RCC 7860 (cell line): ENCODE data around the gene GJB2.
"Not testable (repeated sequence)": the region's sequence is repeated elsewhere in the genome, so short reads cannot be mapped to it uniquely, and the experiment has no call there.

Experiments
- DNase-seq: peaks from one replicate; pipeline ENCODE4 v3.0.0-alpha.2; 2015; ENCODE audit warnings: low spot score
- FAIRE-seq: peaks from 2 replicates; lab custom pipeline; 2012; peaks lifted over from hg19 to GRCh38; lab: Jason Lieb, UNC

Gene GJB2

DNA sequence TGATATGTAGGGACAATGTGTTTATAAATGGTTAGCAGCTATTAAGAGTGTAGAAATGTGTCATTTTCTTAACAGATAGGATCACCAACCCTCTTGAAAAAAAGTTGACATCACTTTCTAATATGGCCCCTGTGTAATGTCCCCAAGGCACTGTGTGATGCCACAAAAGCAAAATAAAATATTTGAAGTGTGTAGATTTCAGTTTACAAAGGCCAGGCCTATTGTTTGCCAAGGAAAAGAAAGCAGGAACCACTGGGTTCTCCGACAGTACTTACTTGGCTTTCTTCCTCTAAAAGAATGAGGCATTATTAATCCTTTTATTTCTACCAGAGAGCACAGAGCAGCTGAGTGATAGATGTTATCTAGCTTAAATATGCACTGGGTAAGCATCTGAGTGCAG, 21.4 kb downstream of the GJB2 start:
- FAIRE-seq = no peak
- no peak for DNase-seq

DNA sequence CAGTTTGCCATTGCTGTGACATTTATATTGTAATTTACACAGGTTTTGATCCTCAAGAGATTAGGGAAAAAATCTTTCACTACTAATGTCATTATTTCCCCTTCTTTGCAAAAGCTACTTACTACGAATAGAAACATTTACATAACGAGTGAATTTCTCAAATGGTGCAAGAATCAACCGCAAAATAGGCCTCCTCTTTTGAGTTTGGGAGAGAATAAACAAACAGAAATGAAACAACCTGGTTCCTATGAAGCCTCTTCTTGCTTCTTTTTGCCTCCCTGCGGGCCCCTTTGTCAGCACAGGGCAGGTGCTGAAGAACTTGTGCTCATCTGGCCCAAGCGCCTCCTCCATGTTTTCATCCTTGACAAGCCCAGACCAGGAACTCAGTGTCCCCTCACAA, 21.8 kb downstream of the GJB2 start:
- DNase-seq (no peak), FAIRE-seq (no peak)

- DNase-seq (no peak), FAIRE-seq (no peak)
Measured at GRCh38 chr13:20168396-20168795, 24.3 kb downstream of the GJB2 start.

DNA sequence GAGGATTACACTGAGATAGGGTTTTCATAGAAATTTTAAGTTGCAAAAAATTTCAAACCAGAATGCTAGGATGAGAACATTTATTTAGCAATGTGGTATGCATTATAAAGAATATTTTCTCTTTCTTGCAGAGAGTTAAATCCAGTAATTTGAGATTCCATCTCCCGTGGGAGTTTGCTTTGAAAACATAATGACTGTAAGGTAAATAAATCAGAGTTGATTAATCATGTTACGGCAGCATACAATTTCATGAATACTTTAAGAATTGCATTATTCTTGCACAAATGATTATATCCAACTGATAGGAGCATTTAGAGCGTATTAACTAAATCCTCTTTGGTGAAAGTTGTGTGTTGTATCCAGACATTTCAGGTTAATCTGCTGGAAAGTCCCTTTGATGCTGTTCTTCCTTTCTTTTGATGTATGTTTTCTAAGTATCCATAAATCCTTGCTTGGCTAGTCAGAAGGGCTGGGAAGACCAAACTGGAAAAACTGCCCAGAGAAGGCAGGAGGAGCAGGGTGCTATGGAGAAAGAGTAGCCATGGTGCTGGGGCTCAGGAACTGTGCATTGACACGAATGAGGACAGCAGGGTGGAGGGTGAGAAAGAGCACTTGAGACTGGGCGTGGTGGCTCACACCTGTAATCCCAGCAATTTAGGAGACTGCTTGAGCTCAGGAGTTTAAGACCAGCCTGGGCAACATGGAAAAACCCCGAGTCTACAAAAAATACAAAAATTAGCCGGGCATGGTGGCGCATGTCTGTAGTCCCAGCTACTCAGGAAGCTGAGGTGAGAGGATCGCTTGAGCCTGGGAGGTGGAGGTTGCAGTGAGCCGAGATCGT, 27.1 kb downstream of the GJB2 start:
- DNase-seq = no peak
- no peak for FAIRE-seq

DNA sequence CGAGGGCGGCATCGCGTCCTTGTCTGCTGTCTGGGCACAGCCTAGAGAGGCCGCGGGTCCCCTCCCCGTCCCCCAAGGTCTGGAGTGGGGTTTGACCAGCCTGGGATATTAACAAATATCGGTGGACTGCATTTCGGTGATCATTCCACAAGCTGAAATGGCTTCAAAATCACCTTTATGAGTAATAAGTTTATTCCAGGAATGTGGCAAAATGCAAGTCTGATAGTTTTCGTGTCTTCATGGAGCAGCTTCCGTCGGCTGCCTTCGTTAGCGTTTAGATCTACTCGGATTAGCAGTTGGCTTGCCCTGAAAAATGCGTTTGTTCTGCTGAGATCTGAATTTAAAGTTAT, 30.8 kb downstream of the GJB2 start:
- no peak for DNase-seq

GRCh38 chr13:20161275-20161950, 31.3 kb downstream of the GJB2 start:
- no peak for FAIRE-seq
- no peak for DNase-seq

More for the DNA sequence above, 30.8 kb downstream of the GJB2 start:
- FAIRE-seq = no peak

- FAIRE-seq (no peak), DNase-seq (no peak)
Measured at GRCh38 chr13:20160306-20161274, 32.1 kb downstream of the GJB2 start, which contains the start of gene GJA3. Gene GJA3 (minus strand): TSS chr13:20161052. CDS start chr13:20143288, 17,764 bp downstream.

GRCh38 chr13:20159646-20160305, 33.0 kb downstream of the GJB2 start:
- FAIRE-seq (no peak), DNase-seq (no peak)

DNA sequence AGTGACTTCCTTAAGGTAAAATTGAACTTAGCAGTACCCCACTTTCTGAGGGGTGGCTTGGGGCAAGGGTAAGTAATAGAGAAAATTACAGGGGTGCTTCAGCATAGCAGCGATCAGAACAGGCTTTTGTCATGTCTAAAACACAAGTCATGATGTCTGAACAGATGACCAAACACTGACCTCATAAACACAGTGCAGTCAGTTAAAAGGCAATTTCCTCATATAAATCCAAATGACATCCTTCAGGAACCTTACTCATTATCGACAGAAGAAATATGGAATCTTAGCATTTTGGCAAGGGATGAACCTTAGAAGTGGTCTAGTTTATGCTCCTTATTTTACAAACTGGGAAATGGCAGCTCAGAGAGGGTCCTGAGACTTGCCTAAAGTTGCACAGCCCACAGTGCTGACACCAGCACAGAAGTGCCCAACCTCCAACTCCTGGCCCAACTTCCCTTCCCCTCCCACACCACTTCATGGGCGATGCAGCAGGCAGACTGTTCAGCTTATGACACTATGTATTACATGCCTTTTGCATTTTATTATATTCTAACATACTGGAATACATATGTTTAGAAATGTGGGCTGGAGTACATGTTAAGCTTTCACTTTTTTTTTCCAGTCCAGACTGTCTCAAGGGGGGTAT, 35.5 kb downstream of the GJB2 start:
- DNase-seq = no peak

GRCh38 chr13:20156702-20157101, 36.0 kb downstream of the GJB2 start:
- FAIRE-seq = no peak
- no peak for DNase-seq

More for the DNA sequence above, 35.5 kb downstream of the GJB2 start:
- FAIRE-seq = no peak

- DNase-seq, FAIRE-seq: not testable (repeated sequence)
Measured at GRCh38 chr13:20153290-20153689, 39.4 kb downstream of the GJB2 start.

GRCh38 chr13:20151612-20152011, 41.1 kb downstream of the GJB2 start:
- DNase-seq (no peak), FAIRE-seq (no peak)

DNA sequence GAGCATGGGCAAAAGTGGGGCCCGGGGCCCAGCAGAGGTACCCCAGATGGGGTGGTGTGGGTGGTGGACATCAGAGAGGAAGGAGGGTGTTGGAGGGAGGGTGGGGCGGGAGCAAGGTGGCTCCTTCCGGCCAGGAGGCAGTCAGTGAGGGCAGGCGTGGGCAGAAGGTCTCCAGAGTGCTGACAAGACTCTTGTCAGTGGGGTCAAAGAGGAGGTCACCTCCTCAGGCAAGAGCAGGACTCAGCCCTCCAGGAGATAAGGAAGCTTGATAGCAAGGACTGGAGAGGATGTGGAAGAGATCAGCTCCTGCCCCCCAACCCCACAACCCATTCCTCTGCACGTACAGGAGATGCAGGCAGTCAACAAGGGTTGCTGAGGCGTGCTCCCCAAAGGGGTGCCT, 41.7 kb downstream of the GJB2 start:
- no peak for DNase-seq
- no peak for FAIRE-seq

- DNase-seq (no peak), FAIRE-seq (no peak)
Measured at GRCh38 chr13:20150561-20150960, 42.2 kb downstream of the GJB2 start.

DNA sequence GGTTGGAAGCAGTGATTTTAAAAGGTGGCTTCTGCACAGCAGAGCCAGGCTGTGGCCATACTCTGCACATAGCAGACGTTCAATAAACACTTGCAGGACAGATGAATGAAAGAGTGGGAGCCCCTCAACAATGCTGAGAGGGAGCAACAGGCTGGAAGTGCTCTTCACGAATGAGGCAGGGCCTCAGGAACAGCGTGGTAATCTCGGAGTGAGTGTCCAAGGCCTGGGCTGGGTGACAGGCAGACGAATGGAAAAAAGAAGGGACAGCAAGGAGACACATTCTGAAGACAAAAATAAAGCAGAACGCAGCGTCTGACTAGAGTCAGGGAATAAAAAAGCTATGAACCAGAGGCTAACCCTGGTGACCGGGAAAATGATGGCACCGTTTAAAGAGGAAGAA, 43.0 kb downstream of the GJB2 start:
- DNase-seq = no peak
- FAIRE-seq = no peak

GRCh38 chr13:20148501-20149183, 44.1 kb downstream of the GJB2 start:
- FAIRE-seq = no peak

DNA sequence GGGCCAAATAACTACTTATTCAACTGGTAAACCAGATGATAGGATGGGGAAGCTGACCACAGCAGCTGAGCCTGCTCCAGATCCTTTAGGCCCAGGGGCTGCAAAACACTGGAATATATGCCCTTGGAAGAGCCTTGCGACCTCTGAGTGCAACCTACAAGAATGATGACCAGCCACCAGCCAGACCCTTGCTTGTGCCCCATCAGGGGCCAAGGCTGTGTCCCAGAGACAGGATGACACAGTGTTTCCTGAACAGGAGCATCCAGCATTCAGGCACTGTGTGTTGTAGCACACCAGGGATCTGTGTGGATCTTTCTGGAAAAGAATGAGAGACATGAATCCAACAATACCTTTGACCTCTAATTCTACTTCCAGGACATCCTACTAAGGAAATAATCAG, 46.4 kb downstream of the GJB2 start:
- DNase-seq = no peak
- no peak for FAIRE-seq

More at GRCh38 chr13:20148501-20149183, 44.1 kb downstream of the GJB2 start:
- no peak for DNase-seq

DNA sequence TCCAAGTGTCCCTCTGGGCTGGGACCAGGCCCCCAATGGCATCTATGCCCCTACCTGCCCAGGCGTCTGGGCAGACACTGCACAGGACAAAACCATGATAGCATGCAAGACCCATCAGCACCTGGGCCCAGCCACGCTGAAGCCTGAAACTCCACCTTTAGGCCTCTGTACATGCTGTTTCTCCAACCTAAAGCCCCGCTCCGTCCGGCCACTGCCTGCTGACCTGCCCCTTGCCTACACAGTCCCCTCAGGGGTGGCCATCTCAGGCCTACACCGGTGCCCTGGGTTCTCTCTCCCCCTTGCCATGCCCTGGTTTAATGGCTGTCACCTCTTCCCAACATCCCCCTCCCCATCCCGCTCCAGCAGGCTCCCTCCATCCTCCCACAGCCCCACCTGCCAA, 47.2 kb downstream of the GJB2 start:
- FAIRE-seq (no peak), DNase-seq (no peak)

DNA sequence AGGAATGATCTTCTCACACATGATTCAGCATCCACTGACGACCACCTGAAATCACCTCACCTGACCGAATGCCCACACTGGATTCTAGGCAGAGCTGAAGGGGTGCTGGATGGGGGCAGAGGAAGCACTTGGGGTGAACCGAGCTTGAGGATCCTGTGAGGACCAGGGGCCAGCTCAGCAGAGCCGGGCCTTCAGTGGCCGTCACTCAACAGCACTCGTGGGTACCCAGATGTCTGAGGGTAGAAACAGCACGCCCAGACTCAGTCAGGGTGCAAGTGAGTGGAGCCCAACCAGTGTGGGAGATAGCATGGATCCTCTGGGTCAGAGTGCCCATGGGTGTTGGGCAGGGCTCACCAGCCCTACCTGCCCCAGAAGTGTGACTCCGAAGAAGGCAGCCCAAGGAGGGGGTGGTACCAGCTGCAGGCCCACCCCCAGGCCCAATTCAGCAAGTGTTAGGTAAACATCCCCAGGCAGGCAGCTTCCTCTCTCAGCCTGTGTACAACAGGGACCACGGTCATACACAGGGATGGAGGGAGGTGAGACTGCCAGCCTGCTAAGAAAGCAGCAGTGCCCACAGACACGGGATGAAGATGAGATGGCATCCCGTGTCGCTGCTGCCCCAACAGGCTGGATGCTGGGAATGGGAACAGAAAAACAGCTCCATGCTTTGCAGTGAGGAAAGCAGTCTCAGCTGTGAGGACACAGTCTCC, 48.4 kb downstream of the GJB2 start:
- no peak for DNase-seq
- FAIRE-seq = no peak
